Non-pigmented ciliary epithelial cell (primary cell): ENCODE data around the gene FAM236C.
"Not testable (repeated sequence)": the region's sequence is repeated elsewhere in the genome, so short reads cannot be mapped to it uniquely, and the experiment has no call there.

Source experiments
- DNase-seq: peaks from one replicate; pipeline ENCODE4 v3.0.0-alpha.2; 2010; ENCODE audit warnings: low read depth

Gene FAM236C

DNA sequence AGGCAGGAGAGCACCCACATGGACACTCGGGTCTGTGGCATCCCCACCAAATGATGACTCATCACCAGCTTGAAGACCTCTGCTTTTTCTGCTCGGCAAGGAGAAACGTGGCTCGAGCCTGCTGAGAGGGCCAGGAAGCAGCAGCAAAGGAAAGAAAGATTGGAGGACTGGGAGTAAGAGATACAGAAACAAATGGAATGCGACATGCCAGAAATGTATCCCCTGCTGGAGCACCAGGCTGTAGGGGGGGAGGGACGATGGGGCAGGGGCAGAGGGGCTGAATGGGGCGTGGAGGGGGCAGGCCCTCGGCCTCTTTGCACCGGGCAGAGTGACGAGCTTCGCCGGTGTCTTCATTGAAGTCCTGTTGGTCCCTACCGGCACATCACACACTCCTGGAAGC lies at the start of gene FAM236C:
FAM236C (plus strand) TSS at position 301 of the 400 bp plus-strand sequence. CDS start 100 bp downstream, outside the sequence.
- not testable (repeated sequence) for DNase-seq

GRCh38 chrX:72882898-72883297 lies 29.5 kb upstream of the FAM236C start:
- not testable (repeated sequence) for DNase-seq

- not testable (repeated sequence) for DNase-seq
Measured at GRCh38 chrX:72889740-72890139, 22.7 kb upstream of the FAM236C start.

GRCh38 chrX:72916096-72916495 lies 3.7 kb downstream of the FAM236C start:
- DNase-seq = not testable (repeated sequence)

- not testable (repeated sequence) for DNase-seq
Measured at GRCh38 chrX:72932283-72932682, 19.9 kb downstream of the FAM236C start.

GRCh38 chrX:72936455-72936854 lies 24.0 kb downstream of the FAM236C start:
- DNase-seq = not testable (repeated sequence)

DNA sequence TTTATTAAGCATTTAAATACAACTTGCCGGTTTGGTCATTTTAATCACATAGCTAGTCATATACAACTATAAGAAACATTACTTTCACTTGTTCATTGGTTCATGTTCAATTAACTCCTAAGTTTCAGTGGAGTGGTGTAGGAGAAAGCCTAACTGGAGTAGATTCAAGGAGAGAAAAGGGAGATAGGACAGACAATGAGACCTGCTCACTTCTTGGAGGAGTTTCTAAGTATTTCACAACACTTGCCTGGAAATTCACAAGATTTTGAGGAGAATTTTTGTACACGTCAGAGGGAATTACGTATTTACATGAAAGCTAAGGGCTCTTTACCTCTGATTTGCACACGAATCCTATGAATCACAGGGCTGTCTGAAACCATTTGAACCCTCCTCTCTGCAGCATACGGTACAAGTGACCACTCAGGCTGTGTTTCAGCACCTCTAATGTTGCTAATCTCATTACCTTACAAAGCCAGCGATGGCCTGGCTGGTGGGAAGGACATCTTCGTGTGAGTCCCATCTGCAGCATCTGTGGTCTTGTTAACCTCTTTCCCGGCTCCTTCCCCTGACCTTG lies 24.6 kb downstream of the FAM236C start:
- DNase-seq = not testable (repeated sequence)

DNA sequence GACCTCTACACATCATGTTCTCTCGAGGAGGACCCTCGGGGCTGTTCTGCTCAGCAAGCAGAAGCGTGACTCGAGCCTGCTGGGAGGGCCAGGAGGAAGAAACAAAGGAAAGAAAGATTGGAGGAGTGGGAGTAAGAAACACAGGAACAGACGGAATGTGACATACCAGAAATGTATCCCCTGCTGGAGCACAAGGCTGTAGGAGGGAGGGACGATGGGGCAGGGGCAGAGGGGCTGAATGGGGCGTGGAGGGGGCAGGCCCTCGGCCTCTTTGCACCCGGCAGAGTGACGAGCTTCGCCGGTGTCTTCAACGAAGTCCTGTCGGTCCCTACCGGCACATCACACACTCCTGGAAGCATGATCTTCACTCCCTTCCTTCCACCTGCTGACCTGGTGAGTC lies 25.5 kb downstream of the FAM236C start, which contains the start of gene FAM236A:
FAM236A (plus strand) TSS at position 301 of the 400 bp plus-strand sequence; CDS start at position 358, 57 bp downstream.
- DNase-seq = not testable (repeated sequence)

- not testable (repeated sequence) for DNase-seq
Measured at GRCh38 chrX:72942272-72942671, 29.9 kb downstream of the FAM236C start.

GRCh38 chrX:72943035-72943818 lies 30.8 kb downstream of the FAM236C start:
- not testable (repeated sequence) for DNase-seq

GRCh38 chrX:72943819-72944169 lies 31.4 kb downstream of the FAM236C start, which contains the start of gene DMRTC1:
Gene DMRTC1 (minus strand): TSS chrX:72943837. CDS start chrX:72875694, 68,143 bp downstream.
- DNase-seq = not testable (repeated sequence)

DNA sequence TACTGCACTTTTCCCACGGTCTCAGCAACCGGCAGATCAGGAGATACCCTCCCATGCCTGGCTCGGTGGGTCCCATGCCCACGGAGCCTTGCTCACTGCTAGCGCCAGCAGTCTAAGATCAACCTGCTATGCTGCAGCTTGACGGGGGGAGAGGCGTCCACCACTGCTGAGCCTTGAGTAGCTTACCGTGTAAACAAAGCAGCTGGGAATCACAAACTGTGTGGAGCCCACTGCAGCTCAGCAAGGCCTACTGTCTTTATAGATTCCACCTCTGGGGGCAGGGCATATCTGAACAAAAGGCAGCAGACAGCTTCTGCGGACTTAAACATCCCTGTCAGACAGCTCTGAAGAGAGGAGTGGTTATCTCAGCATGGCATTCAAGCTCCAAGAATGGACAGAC lies 47.6 kb downstream of the FAM236C start:
- DNase-seq = not testable (repeated sequence)
